SK-N-MC (cell line): ENCODE results near the gene AGR3.

Experiments
- EZH2 ChIP-seq: fragments of 200-600 bp; sonication (generic); IDR thresholded peaks from one replicate; pipeline ENCODE4 v1.6.1; 2017; ENCODE audit warnings: antibody characterized with exemption
- FOXP2 ChIP-seq: optimal IDR thresholded peaks from 2 replicates; pipeline ENCODE3; 2011; ENCODE audit warnings: mild to moderate bottlenecking, moderate library complexity; ENCODE audit not compliant: insufficient read depth; ENCODE audit errors: extremely low read length, control extremely low read depth

DNA sequence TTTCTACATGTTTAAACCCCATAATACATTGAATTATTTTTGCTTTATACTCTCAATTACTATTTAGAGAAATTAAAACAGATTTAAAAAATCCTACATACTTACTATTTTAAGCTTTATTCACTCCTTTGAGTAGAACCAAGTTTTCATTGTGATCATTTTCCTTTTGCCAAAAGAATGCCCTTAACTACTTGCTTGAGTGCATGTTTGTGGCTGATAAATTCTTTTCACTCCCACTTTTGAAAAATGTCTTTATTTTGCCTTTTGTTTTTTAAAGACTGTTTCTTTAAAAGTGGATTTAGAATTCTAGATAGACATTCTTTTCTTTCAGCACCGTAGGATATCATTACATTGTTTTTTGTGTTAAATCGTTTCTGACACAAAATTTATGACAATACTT, 22.3 kb upstream of the AGR3 start:
- TF ChIP-seq FOXP2 (no peak), EZH2 (no peak)
